Endothelial cell of umbilical vein (primary cell): Measurements from ENCODE around the gene STX11. TPM values are rescaled to one million over a fixed set of nuclear protein-coding genes. Genes with fewer than 3 reads are reported as not detected.

ENCODE experiments used
- BruUV-seq: library from RNA; stranded (reverse); fragments of 400-500 nt; replicated peaks from 2 replicates; lab custom pipeline; 2021; lab: Mats Ljungman, UMichigan
- CTCF ChIA-PET: fragments of 300-600, 350-600 bp; sonication (Branson Sonifier 250); formaldehyde crosslinking; loops from one replicate; lab custom pipeline; 2021; ENCODE audit warnings: antibody characterized with exemption, inconsistent platforms; lab: Charles Lee
- POLR2A ChIA-PET: fragments of 300-600, 350-600 bp; sonication (Branson Sonifier 250); formaldehyde crosslinking; loops from one replicate; lab custom pipeline; 2021; ENCODE audit warnings: antibody characterized with exemption, inconsistent platforms; lab: Charles Lee
- DNase-seq: peaks from one replicate; pipeline ENCODE4 v3.0.0-alpha.2; 2011; ENCODE audit warnings: low read depth, low spot score
- FAIRE-seq: peaks from 2 replicates; lab custom pipeline; 2011; peaks lifted over from hg19 to GRCh38; lab: Jason Lieb, UNC
- H2AFZ ChIP-seq: 2 replicates; pipeline ENCODE4 v1.6.0; 2012; ENCODE audit warnings: low read depth, low read length, control low read depth, inconsistent platforms
- H3K27ac ChIP-seq: 2 replicates; pipeline ENCODE4 v1.5.1; 2011; ENCODE audit warnings: low read depth, mild to moderate bottlenecking, control low read depth, low read length, moderate library complexity; ENCODE audit not compliant: insufficient read depth
- H3K27me3 ChIP-seq, 2 experiments: 2 replicates each; pipeline versions ENCODE4 v1.6.0 to v1.6.1; 2011; ENCODE audit warnings: low read length in 2 of 2, mixed read lengths in 1 of 2; ENCODE audit not compliant: control insufficient read depth in 2 of 2, insufficient read depth in 2 of 2
- H3K36me3 ChIP-seq, 2 experiments: 2 replicates in 1 of 2; 3 replicates in 1 of 2; pipeline ENCODE4 v1.5.1; 2011; ENCODE audit warnings: low read length in 2 of 2, mild to moderate bottlenecking in 1 of 2, moderate library complexity in 1 of 2; ENCODE audit not compliant: control insufficient read depth in 2 of 2, insufficient read depth in 2 of 2; ENCODE audit errors: extremely low read depth in 1 of 2
- H3K4me1 ChIP-seq: 3 replicates; pipeline ENCODE4 v1.5.1; 2011; ENCODE audit warnings: mild to moderate bottlenecking, low read length; ENCODE audit not compliant: control insufficient read depth, insufficient read depth; ENCODE audit errors: extremely low read depth
- H3K4me2 ChIP-seq: 2 replicates; pipeline ENCODE4 v1.6.1; 2011; ENCODE audit warnings: low read length, control low read depth, mixed read lengths; ENCODE audit not compliant: insufficient read depth
- H3K4me3 ChIP-seq, 3 experiments: fragments of 200-600 bp in 1 of 3; sonication (generic), shearing (Covaris generic) in 1 of 3; replicated peaks in 1 of 3; 2 replicates each; pipeline ENCODE4 v1.5.1; 2011 to 2016; ENCODE audit warnings: control low read depth in 3 of 3, low read length in 3 of 3, mild to moderate bottlenecking in 2 of 3, inconsistent platforms in 1 of 3, low read depth in 1 of 3, moderate library complexity in 1 of 3; ENCODE audit not compliant: insufficient read depth in 1 of 3
- H3K79me2 ChIP-seq: 2 replicates; pipeline ENCODE4 v1.6.0; 2012; ENCODE audit warnings: low read length, inconsistent platforms; ENCODE audit not compliant: control insufficient read depth, insufficient read depth
- H3K9ac ChIP-seq: replicated peaks from 2 replicates; pipeline ENCODE3; 2011; ENCODE audit warnings: low read length, control low read depth; ENCODE audit not compliant: insufficient read depth; ENCODE audit errors: extremely low read depth
- H3K9me1 ChIP-seq: replicated peaks from 3 replicates; pipeline ENCODE4 v1.6.0; 2011; ENCODE audit warnings: mild to moderate bottlenecking, low read length; ENCODE audit not compliant: control insufficient read depth, insufficient read depth; ENCODE audit errors: extremely low read depth
- H3K9me3 ChIP-seq: replicated peaks from 2 replicates; pipeline ENCODE4 v1.5.1; 2012; ENCODE audit warnings: low read length, inconsistent platforms; ENCODE audit not compliant: control insufficient read depth, insufficient read depth
- H4K20me1 ChIP-seq: replicated peaks from 2 replicates; pipeline ENCODE3; 2011; ENCODE audit warnings: mild to moderate bottlenecking, low read length; ENCODE audit not compliant: control insufficient read depth, insufficient read depth; ENCODE audit errors: extremely low read depth
- CTCF ChIP-seq, 2 donors: IDR thresholded peaks; 1 replicate in 1 of 2; 2 replicates in 1 of 2; pipeline ENCODE4 v1.5.1; 2011; ENCODE audit warnings: low read length in 2 of 2, mild to moderate bottlenecking in 2 of 2, moderate library complexity in 2 of 2, control low read depth in 1 of 2, inconsistent platforms in 1 of 2, low read depth in 1 of 2; ENCODE audit not compliant: insufficient read depth in 1 of 2; ENCODE audit errors: extremely low read depth in 1 of 2
- EZH2 ChIP-seq: IDR thresholded peaks from 2 replicates; pipeline ENCODE4 v1.6.1; 2012; ENCODE audit warnings: borderline replicate concordance, low read depth, mild to moderate bottlenecking, moderate library complexity, low read length, inconsistent platforms; ENCODE audit not compliant: severe bottlenecking
- FOS ChIP-seq: IDR thresholded peaks from 2 replicates; pipeline ENCODE4 v1.6.1; 2011; ENCODE audit warnings: mild to moderate bottlenecking, low read length, moderate library complexity, borderline replicate concordance; ENCODE audit not compliant: insufficient read depth
- GATA2 ChIP-seq: IDR thresholded peaks from 2 replicates; pipeline ENCODE4 v1.7.0; 2011; ENCODE audit warnings: low read depth, mild to moderate bottlenecking, moderate library complexity, mixed read lengths, low read length; ENCODE audit not compliant: insufficient read length, insufficient read depth
- JUN ChIP-seq: IDR thresholded peaks from 2 replicates; pipeline ENCODE4 v1.6.1; 2011; ENCODE audit warnings: borderline replicate concordance, low read depth; ENCODE audit not compliant: insufficient read length, insufficient read depth
- MAX ChIP-seq: IDR thresholded peaks from 2 replicates; pipeline ENCODE4 v1.6.1; 2011; ENCODE audit not compliant: insufficient read depth, insufficient read length
- MYC ChIP-seq: IDR thresholded peaks from one replicate; pipeline ENCODE4 v1.6.1; 2011; ENCODE audit warnings: mild to moderate bottlenecking, low read depth, low read length
- POLR2A ChIP-seq: IDR thresholded peaks from 2 replicates; pipeline ENCODE4 v1.6.1; 2012; ENCODE audit warnings: low read depth, mild to moderate bottlenecking, control low read depth, low read length
- POLR2AphosphoS5 ChIP-seq: IDR thresholded peaks from 2 replicates; pipeline ENCODE4 v1.6.1; 2012; ENCODE audit warnings: low read depth, mild to moderate bottlenecking, control low read depth, low read length, moderate library complexity; ENCODE audit not compliant: insufficient read depth
- dilution Hi-C: fragments of 300-500 bp; cut with MboI; formaldehyde crosslinking; loops from one replicate; pipeline ENCODE4 v1.15.0; 2019; ENCODE audit warnings: low sequenced_read_pairs; ENCODE audit not compliant: extremely low pct_ligation_motif_present
- intact Hi-C: fragments of 100-400 bp; cut with micrococcal nuclease; formaldehyde crosslinking; loops from one replicate; pipeline ENCODE4 v1.10.0; 2022
- polyA plus RNA-seq, 4 experiments: library from polyadenylated mRNA; depleted of rRNA in 3 of 4; stranded (reverse) in 3 of 4; unstranded in 1 of 4; fragments of >200 nt; gene quantifications; 2 replicates each; pipeline versions ENCODE4 v1.2.1 to v1.2.3, GENCODE V29; 2011 to 2012; ENCODE audit warnings: missing spikeins in 1 of 4
- total RNA-seq: library from RNA; stranded (reverse); gene quantifications from 2 replicates; pipeline ENCODE4 v1.2.3, GENCODE V29; 2021

STX11 gene
- total and polyA plus RNA-seq, 2 donors (not counting 3 experiments of a cell fraction or from before 2014, with no cell fraction given) = 4.7 to 8.9 TPM

GRCh38 chr6:144139817-144140216 lies 10.5 kb upstream of the STX11 start:
- dilution Hi-C loops (no loop called here), intact Hi-C loops (no loop called here)
- POLR2A ChIA-PET = no interaction called here
- Histone ChIP-seq H3K27ac (no peak overlapping the region), H2AFZ (no peak overlapping the region), H3K9ac (no peak overlapping the region), H3K4me1 (no peaks in the 10 kb centered on the region), H3K79me2 (no peaks in the 10 kb centered on the region), H3K27me3 (no peaks in the 10 kb centered on the region), H3K36me3 (no peaks in the 10 kb centered on the region), H3K4me3 (no peak overlapping the region), H4K20me1 (no peaks in the 10 kb centered on the region), H3K4me2 (no peak overlapping the region), H3K9me1 (no peaks in the 10 kb centered on the region), H3K9me3 (no peaks in the 10 kb centered on the region)
- no peak for DNase-seq
- FAIRE-seq = no peak
- no TSS peak for BruUV-seq
- TF ChIP-seq JUN (no peak), MYC (no peak), MAX (no peak), FOS (no peak), POLR2AphosphoS5 (no peak), EZH2 (no peak), CTCF (IDR thresholded peaks at IDR 0.05; ENCODE audit: extremely low read depth in 1 of 2, insufficient read depth in 1 of 2, low read depth in 1 of 2, low read length in 2 of 2) (no peak), POLR2A (no peak), GATA2 (no peak)
- CTCF ChIA-PET = interaction anchor here (2.1 kb wide), 1 partner anchor 8 kb away, joined by 6 read pairs; no protein-coding TSS in a partner anchor
